ENCODE measurements around the gene NRP2.

Gene NRP2, protein sequence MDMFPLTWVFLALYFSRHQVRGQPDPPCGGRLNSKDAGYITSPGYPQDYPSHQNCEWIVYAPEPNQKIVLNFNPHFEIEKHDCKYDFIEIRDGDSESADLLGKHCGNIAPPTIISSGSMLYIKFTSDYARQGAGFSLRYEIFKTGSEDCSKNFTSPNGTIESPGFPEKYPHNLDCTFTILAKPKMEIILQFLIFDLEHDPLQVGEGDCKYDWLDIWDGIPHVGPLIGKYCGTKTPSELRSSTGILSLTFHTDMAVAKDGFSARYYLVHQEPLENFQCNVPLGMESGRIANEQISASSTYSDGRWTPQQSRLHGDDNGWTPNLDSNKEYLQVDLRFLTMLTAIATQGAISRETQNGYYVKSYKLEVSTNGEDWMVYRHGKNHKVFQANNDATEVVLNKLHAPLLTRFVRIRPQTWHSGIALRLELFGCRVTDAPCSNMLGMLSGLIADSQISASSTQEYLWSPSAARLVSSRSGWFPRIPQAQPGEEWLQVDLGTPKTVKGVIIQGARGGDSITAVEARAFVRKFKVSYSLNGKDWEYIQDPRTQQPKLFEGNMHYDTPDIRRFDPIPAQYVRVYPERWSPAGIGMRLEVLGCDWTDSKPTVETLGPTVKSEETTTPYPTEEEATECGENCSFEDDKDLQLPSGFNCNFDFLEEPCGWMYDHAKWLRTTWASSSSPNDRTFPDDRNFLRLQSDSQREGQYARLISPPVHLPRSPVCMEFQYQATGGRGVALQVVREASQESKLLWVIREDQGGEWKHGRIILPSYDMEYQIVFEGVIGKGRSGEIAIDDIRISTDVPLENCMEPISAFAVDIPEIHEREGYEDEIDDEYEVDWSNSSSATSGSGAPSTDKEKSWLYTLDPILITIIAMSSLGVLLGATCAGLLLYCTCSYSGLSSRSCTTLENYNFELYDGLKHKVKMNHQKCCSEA

DNA sequence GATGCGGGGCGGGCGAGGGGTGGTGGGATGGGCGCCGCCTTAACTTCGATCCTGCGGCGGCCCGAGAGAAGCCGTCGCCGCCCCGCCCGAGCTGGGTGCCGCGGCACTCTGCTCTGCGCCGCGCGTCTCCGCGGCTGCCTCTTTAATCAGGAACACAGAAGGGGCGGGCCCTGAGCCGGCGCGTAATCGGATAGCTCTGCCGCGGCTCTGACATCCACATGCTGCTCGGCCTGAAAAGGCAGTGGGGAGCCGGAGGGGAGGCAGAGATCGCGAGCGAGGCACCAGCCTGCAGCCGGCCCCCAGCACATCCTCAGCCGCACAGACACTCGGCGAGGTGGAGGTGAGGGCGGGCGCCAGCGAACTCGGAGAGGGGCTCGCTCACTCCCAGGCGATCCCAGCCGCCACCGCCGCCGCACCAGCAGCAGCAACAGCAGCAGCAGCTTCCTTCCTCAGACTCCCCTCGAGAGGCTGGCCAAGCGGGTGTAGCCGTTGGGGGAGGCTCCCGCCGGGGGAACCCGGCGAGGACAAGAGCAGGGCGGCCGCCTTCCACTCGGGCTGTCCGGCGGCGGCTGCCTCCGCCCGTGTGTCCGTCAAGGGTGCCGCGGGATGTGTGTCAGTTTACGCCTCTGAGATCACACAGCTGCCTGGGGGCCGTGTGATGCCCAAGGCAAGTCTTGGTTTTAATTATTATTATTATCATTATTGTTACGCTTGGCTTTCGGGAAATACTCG, at the start of gene NRP2:
TSS of gene NRP2 (plus strand) at position 263 of the 732 bp plus-strand sequence. CDS start 790 bp downstream, outside the sequence.
- DNase-seq = peak in 1 of 2 experiments; percentile 10

GRCh38 chr2:205633994-205634393, 48.3 kb upstream of the NRP2 start:
- DNase-seq = no peak

DNA sequence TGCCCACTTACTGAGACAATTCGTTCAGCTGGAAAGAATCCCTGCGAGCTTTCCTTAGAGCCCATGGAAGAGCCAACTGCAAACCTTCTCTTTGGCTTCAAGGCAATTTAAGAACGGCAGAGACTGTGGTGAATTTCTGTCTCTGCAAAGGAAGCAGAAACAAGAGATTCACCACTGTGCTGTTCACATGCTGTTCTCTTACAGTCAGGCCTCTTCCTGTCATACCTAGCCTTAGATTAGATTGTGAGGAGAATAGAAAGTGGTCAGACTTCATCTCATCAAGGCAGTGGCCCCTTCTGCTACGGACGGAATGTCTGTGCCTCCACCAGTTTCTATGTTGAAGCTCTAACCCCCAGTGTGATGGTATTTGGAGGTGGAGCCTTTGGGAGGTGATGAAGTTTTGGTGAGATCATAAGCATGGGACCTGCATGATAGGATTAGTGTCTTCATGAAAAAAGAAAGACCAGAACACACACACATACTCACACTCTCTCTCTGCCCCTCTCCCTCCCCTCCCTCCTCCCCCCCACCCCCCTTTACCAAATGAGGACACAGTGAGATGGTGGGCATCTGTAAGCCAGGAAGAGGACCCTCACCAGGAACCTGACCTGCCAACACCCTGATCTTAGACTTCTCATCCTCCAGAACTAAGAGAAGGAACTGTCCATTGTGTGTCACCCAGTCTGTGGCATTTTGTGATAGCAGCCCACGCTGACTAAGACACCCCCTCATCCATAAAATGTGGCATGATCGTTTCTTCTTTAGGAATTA, 45.6 kb upstream of the NRP2 start:
- no peak for DNase-seq

GRCh38 chr2:205637320-205637602, 45.0 kb upstream of the NRP2 start:
- DNase-seq = no peak

DNA sequence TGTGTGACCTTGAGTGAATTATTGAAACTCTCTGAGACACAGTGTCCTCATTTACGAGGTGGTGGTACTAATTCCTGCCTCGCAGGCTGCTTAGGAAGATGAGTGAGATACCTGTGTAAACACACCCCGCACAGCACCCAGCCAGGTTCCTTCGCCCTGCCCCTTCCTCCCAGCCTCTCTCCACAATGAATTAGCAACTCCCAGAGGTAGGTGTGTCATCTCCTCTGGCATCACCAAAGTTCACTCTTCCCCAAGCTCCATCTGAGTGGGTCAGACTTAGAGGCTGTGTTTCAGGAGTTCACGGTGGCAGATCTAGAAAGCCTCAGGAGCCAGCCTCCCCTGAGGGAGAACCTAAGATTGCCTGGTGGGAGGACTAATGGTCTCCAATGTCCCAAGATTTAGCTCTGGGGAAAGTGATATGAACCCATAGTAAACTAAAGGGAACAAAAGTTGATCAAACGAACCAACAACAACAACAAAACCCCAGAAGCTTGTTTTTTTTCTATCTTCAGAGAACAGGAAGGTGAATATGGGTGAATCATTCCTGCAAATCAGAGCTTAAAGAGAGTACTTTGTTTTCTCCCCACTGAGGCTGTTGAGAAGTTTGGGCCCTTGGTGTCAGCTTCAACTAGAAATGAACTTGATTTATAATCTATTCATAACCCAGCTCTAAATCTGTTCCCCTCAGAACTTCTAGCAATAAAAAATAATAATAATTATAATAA, 44.4 kb upstream of the NRP2 start:
- DNase-seq = no peak

DNA sequence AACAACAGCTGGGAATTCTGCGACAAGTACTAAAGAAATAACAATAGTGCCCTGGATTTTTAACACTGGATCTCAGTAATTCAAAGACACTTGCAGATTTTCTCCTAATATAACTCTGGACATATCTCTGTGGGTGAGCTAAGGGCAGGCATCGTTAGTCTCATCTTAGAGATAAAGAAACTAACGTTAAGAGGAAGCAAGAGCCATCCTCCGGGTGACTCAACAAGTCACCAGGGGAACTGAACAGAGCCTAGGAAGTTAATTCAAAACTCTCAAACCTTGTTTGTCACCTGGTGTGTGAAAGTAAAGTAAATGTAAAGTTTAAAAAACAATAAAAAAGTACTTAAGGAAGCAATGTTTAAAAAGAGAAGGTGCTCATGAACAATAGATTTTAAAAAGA, 41.6 kb upstream of the NRP2 start:
- no peak for DNase-seq

DNA sequence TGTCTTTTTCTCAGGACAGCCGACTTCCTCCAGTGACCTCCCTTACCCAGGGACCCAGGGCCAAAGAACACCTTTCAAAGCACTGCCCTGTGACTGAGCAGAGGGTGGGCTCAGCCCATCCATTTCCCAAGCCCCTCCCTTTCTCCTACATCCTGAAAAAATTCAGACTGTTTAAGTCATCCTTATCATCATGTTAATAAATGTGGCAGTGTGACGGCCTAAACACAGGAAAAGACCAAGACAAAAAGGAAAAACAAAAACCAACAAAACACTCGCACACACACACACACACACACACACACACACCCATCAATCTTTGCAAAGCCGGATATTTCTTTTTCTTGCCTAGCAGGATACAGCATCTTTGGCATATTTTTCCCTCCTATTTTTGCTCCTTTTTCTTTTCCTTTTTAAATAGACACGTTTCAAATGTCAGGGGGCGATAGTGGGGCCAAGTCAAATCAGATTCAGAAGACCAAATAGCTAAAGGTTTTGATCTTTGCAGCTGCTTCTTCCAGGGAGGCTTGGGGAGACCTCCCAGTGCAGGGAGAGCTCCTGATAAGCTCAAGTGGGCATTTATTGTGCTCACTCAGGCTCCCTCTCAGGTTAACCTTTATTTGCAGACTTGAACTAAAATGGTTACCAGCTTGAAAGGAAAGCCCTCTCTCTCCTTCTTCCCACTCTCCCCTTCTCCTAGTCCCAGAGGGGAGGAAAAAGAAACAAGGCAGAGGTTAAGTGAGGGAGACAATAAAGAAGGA, 39.5 kb upstream of the NRP2 start:
- DNase-seq = no peak

DNA sequence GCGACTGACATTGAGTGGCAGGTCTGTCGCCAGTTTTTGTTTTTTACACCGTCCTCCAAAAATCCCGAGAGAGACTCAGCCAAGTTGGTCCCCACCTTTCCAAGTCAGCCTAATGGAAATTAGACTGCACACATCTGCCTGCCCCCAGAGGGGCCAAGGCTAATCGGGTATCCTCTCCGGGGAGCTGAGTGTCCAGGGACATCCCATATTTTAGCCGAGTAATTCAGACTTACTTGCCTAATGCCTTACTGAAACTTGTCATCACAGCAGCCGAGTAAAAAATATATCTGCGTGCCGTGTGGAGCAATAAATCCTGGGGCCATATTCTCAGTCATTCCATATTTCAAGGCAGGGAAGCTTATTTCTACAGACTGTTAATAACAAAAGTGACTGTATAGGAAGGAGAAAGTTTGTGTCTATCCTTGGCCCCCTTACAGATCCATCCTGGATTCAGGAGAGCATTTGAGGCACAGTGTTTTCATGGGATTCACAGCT, 38.9 kb upstream of the NRP2 start:
- DNase-seq = no peak

- no peak for DNase-seq
These were observed 38.3 kb upstream of the NRP2 start for GRCh38 chr2:205644018-205644417.

GRCh38 chr2:205646680-205647079, 35.6 kb upstream of the NRP2 start:
- DNase-seq = no peak

GRCh38 chr2:205650450-205650849, 31.9 kb upstream of the NRP2 start:
- no peak for DNase-seq

DNA sequence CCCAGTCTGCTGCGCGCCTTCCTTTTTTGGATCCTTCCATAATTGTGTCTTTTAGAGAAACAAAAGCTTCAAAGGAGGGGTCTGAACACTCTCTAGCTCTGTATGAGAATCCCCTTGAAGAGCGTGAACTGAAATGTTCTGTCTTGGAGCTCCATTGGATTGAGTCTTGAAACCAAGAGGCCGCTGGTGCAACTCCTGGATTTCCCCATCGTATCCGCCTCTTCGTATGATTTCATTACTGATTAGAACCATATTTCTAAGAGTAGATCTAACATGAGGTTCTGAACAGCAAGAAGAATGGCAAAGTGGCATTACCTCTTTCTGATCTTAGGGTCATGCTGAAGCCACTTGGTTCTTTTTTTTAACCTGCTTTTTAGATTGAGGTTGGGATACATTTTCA, 31.4 kb upstream of the NRP2 start:
- no peak for DNase-seq

DNA sequence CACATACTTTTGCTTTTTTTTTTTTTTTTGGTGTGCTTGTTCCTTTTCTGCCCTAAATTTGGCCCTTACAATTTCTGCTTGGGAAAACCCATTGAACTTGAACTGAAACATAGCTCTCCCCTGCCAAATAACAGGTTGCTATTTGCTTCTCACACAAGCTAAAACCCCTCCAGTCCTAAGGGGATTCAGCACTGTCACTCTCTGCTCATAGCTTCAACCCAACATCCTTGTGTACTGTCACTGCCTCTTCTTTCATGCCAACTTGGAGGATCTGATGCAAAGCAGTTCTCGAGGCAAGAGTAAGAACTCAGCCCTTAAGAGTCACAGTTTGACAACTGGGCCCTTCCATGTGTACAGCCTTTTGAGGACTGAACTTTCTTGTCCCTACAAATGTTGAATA, 30.6 kb upstream of the NRP2 start:
- DNase-seq = no peak

- DNase-seq = no peak
These were observed 27.3 kb upstream of the NRP2 start for GRCh38 chr2:205654878-205655605.

GRCh38 chr2:205655779-205656456, 26.4 kb upstream of the NRP2 start:
- DNase-seq = no peak

DNA sequence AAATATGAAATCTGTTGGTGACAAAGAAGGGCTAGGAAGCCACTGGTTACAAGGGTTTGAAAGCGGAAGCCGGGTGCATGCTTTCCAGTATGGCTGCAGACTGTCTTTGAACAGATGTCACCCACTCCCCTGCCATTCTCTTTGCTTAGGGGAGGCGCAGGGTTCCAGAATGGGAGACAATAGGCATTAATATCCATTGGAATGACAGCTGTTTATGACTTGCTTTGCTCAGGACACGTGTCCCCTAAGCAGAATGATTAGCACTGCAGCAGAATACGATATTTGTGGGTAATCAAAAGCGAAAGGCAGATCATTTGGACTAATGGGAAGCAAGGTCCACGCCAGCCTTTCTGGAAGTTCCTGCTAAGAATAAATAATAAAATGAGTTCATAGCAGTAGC, 25.8 kb upstream of the NRP2 start:
- DNase-seq = no peak

DNA sequence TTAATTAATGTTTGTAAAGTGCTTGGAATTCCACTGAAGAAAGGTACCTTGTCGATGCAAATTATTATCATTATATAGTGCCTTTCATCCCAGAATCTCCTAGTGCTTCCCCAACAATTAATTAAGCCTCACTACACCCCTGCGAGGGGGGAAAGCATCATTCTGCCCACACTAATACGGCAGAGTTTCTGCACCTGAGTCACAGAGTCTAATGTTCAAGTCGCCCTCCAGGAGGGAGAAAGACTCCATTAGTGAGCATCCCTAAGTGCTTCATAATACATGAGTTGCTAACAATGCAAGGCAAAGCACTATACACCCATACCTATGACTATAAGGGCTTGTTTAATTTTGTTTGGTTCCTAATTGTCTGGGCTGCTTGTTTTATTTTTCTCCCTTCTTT, 25.4 kb upstream of the NRP2 start:
- no peak for DNase-seq

DNA sequence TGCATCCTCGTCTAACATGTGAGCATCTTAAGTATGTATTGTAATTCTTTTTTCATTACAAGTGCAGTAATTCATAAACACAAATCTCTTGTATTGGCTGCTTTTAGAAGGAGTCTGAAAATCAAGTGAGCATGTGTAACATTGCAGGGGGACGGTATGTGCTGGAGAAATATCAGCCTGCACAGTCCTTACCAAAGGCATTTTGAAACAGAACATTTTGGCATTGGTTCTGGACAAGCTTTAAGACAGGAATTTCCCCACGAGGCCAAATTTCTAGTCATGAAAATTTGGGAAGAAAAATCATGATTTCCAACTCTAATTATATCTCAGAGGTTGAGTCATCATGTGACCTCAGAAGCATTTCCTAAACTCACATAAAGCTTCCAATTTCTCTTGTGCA, 24.7 kb upstream of the NRP2 start:
- DNase-seq = no peak

GRCh38 chr2:205658068-205658467, 24.2 kb upstream of the NRP2 start:
- no peak for DNase-seq

- DNase-seq = no peak
These were observed 23.7 kb upstream of the NRP2 start for GRCh38 chr2:205658572-205658971.

All from NCI-H187 (cell line).